ENCODE data around the gene NTN5. TPM values are rescaled to one million over a fixed set of nuclear protein-coding genes. Genes with fewer than 3 reads are reported as not detected.

Gene NTN5
- not detected for polyA plus RNA-seq (2012; ENCODE audit: insufficient read depth, insufficient read length, low read depth)

GRCh38 chr19:48672994-48673393 lies at the start of gene NTN5:
NTN5 (minus strand) TSS chr19:48673017; CDS start chr19:48670986, 2,031 bp downstream.
- peaks cover 4% of the 10 kb centered on the region; the same call in 1 of the 2 replicates for H3K4me1 ChIP-seq
- TF ChIP-seq CTCF (IDR thresholded peaks at IDR 0.05; ENCODE audit: low read depth, low read length) = no peak

GRCh38 chr19:48722196-48722708 lies 49.4 kb upstream of the NTN5 start:
- no peaks in the 10 kb centered on the region for H3K36me3 ChIP-seq
- TF ChIP-seq CTCF (IDR thresholded peaks at IDR 0.05; ENCODE audit: low read depth, low read length) = no peak
- H3K4me3 ChIP-seq (ENCODE audit: low read depth, low read length) = no peak overlapping the region
- DNase-seq = no peak
- H3K4me1 ChIP-seq = peaks cover 5% of the 10 kb centered on the region
- no peaks in the 10 kb centered on the region for H3K9me3 ChIP-seq
- H3K27me3 ChIP-seq = no peaks in the 10 kb centered on the region

More at GRCh38 chr19:48672994-48673393, at the start of gene NTN5:
- no peaks in the 10 kb centered on the region for H3K27me3 ChIP-seq
- H3K4me3 ChIP-seq (ENCODE audit: low read depth, low read length) = no peak within 1 kb of the TSS
- H3K36me3 ChIP-seq = no peaks in the 10 kb centered on the region
- no peaks in the 10 kb centered on the region for H3K9me3 ChIP-seq
- DNase-seq = no peak

GRCh38 chr19:48720613-48721296 lies 47.9 kb upstream of the NTN5 start:
- Histone ChIP-seq H3K4me3 (ENCODE audit: low read depth, low read length) (peak overlapping the region; percentile 71), H3K4me1 (peaks cover 8% of the 10 kb centered on the region), H3K9me3 (no peaks in the 10 kb centered on the region), H3K27me3 (no peaks in the 10 kb centered on the region), H3K36me3 (no peaks in the 10 kb centered on the region)
- no peak for TF ChIP-seq CTCF (IDR thresholded peaks at IDR 0.05; ENCODE audit: low read depth, low read length)
- peak; percentile 99 for DNase-seq

GRCh38 chr19:48720251-48720612 lies 47.4 kb upstream of the NTN5 start:
- peak overlapping the region; percentile 71 for H3K4me3 ChIP-seq (ENCODE audit: low read depth, low read length)
- no peaks in the 10 kb centered on the region for H3K9me3 ChIP-seq
- no peak for TF ChIP-seq CTCF (IDR thresholded peaks at IDR 0.05; ENCODE audit: low read depth, low read length)
- H3K27me3 ChIP-seq = no peaks in the 10 kb centered on the region
- peaks cover 5% of the 10 kb centered on the region for H3K4me1 ChIP-seq
- no peaks in the 10 kb centered on the region for H3K36me3 ChIP-seq
- no peak for DNase-seq

- Histone ChIP-seq H3K36me3 (no peaks in the 10 kb centered on the region), H3K4me3 (ENCODE audit: low read depth, low read length) (peak within 1 kb of the TSS; percentile 71), H3K4me1 (peaks cover 3% of the 10 kb centered on the region), H3K27me3 (no peaks in the 10 kb centered on the region), H3K9me3 (no peaks in the 10 kb centered on the region)
- TF ChIP-seq CTCF (IDR thresholded peaks at IDR 0.05; ENCODE audit: low read depth, low read length) = no peak
- DNase-seq = no peak
Observed at GRCh38 chr19:48719263-48720171, 46.7 kb upstream of the NTN5 start, which contains the start of gene MAMSTR. MAMSTR (minus strand) TSS chr19:48719725; CDS start chr19:48719031, 694 bp downstream.

All from BE2C (cell line).